H1 (cell line): ENCODE data around the gene NPC1L1. TPM values are rescaled to one million over a fixed set of nuclear protein-coding genes. Genes with fewer than 3 reads are reported as not detected.

Experiments
- BACH1 ChIP-seq: IDR thresholded peaks from 2 replicates; pipeline ENCODE4 v1.6.1; 2012; ENCODE audit warnings: low read length, improper control_type of control experiment
- BRCA1 ChIP-seq: IDR thresholded peaks from 2 replicates; pipeline ENCODE4 v1.6.1; 2012; ENCODE audit warnings: low read depth, low read length, improper control_type of control experiment
- CBX5 ChIP-seq: fragments of 300-800, 300-1000 bp; sonication (generic); IDR thresholded peaks from 2 replicates; pipeline ENCODE4 v1.7.1; 2016; ENCODE audit warnings: antibody characterized with exemption, low read length, low read depth
- CBX8 ChIP-seq: fragments of 300-800, 300-1000 bp; sonication (generic); IDR thresholded peaks from 2 replicates; pipeline ENCODE4 v1.7.1; 2016; ENCODE audit warnings: low read depth, low read length, borderline replicate concordance
- CEBPB ChIP-seq: IDR thresholded peaks from 2 replicates; pipeline ENCODE4 v1.6.1; 2012; ENCODE audit warnings: low read depth, low read length
- CTBP2 ChIP-seq: IDR thresholded peaks from 2 replicates; pipeline ENCODE4 v1.7.0; 2011; ENCODE audit warnings: borderline replicate concordance, mild to moderate bottlenecking, moderate library complexity, mixed read lengths, low read length; ENCODE audit not compliant: insufficient read depth, insufficient read length
- EGR1 ChIP-seq: IDR thresholded peaks from 2 replicates; pipeline ENCODE4 v1.6.1; 2011; ENCODE audit warnings: low read depth, low read length, borderline replicate concordance
- GABPA ChIP-seq: IDR thresholded peaks from 2 replicates; pipeline ENCODE4 v1.6.1; 2011; ENCODE audit warnings: mild to moderate bottlenecking, low read length, moderate library complexity, borderline replicate concordance; ENCODE audit not compliant: insufficient read depth
- HDAC2 ChIP-seq, 2 experiments: fragments of 300-600 bp in 1 of 2; sonication (generic) in 1 of 2; IDR thresholded peaks; 2 replicates each; pipeline ENCODE4 v1.6.1; 2011 to 2012; ENCODE audit warnings: low read depth in 2 of 2, low read length in 2 of 2, mild to moderate bottlenecking in 2 of 2, moderate library complexity in 2 of 2, borderline replicate concordance in 1 of 2, inconsistent platforms in 1 of 2
- HDAC6 ChIP-seq: IDR thresholded peaks from one replicate; pipeline ENCODE4 v1.7.1; 2012; ENCODE audit warnings: low read depth, mild to moderate bottlenecking, inconsistent platforms, low read length, moderate library complexity
- KDM4A ChIP-seq: IDR thresholded peaks from one replicate; pipeline ENCODE4 v1.7.1; 2012; ENCODE audit warnings: low read depth, mild to moderate bottlenecking, moderate library complexity, low read length, inconsistent platforms; ENCODE audit not compliant: severe bottlenecking
- KDM5A ChIP-seq: fragments of 200-600 bp; IDR thresholded peaks from 2 replicates; pipeline ENCODE4 v1.7.1; 2012; ENCODE audit warnings: mild to moderate bottlenecking, low read length, inconsistent platforms, mixed read lengths
- NRF1 ChIP-seq: IDR thresholded peaks from 2 replicates; pipeline ENCODE4 v1.6.1; 2011; ENCODE audit warnings: mild to moderate bottlenecking, low read depth, low read length, improper control_type of control experiment
- POLR2AphosphoS5 ChIP-seq: IDR thresholded peaks from 2 replicates; pipeline ENCODE4 v1.6.1; 2011; ENCODE audit warnings: low read depth, low read length
- RBBP5 ChIP-seq: IDR thresholded peaks from 2 replicates; pipeline ENCODE4 v1.7.1; 2012; ENCODE audit warnings: low read depth, mild to moderate bottlenecking, inconsistent platforms, low read length, moderate library complexity, borderline replicate concordance
- RXRA ChIP-seq: IDR thresholded peaks from 2 replicates; pipeline ENCODE4 v1.6.1; 2011; ENCODE audit warnings: low read depth, mild to moderate bottlenecking, low read length, moderate library complexity; ENCODE audit not compliant: insufficient read depth
- SAP30 ChIP-seq: fragments of 300-600 bp; sonication (generic); IDR thresholded peaks from 2 replicates; pipeline ENCODE4 v1.7.1; 2012; ENCODE audit warnings: low read length, moderate library complexity, mild to moderate bottlenecking, inconsistent platforms; ENCODE audit not compliant: insufficient read depth, insufficient replicate concordance
- SIX5 ChIP-seq: IDR thresholded peaks from 2 replicates; pipeline ENCODE4 v1.6.1; 2011; ENCODE audit warnings: mild to moderate bottlenecking, low read depth, low read length
- SUZ12 ChIP-seq: fragments of 200-600 bp; sonication (generic); IDR thresholded peaks from 2 replicates; pipeline ENCODE4 v1.6.1; 2012; ENCODE audit warnings: mild to moderate bottlenecking, inconsistent platforms, low read length, moderate library complexity, mixed read lengths
- TBP ChIP-seq: IDR thresholded peaks from 2 replicates; pipeline ENCODE4 v1.6.1; 2011; ENCODE audit warnings: low read depth, low read length, improper control_type of control experiment
- TEAD4 ChIP-seq: IDR thresholded peaks from 2 replicates; pipeline ENCODE4 v1.6.1; 2012; ENCODE audit warnings: low read depth, low read length, inconsistent platforms, mixed read lengths
- ZNF274 ChIP-seq: IDR thresholded peaks from 2 replicates; pipeline ENCODE4 v1.7.0; 2012; ENCODE audit warnings: low read length, borderline replicate concordance; ENCODE audit errors: extremely low read depth
- polyA plus RNA-seq, 7 experiments: library from polyadenylated mRNA; depleted of rRNA in 3 of 7; stranded (reverse) in 5 of 7; unstranded in 2 of 7; fragments of >200 nt in 5 of 7; fragments of 200-250 nt in 2 of 7; gene quantifications; 1 replicate in 5 of 7; 2 replicates in 1 of 7; 4 replicates in 1 of 7; pipeline versions ENCODE4 v1.2.1 to v1.2.3, GENCODE V29; 2011 to 2013; ENCODE audit warnings: missing spikeins in 2 of 7, mixed read lengths in 2 of 7
- total RNA-seq: library from RNA; stranded (reverse); fragmentation: NEBNext Ultra II Directional; extraction: Animal tissue kit (Norgen Biotek cat#: 25700); gene quantifications from 2 replicates; pipeline ENCODE4 v1.2.1, GENCODE V29; 2021
- TF ChIP-seq, protein P1 (sequence below): IDR thresholded peaks from 2 replicates; pipeline ENCODE4 v1.6.1; 2012; ENCODE audit warnings: inconsistent platforms

The NPC1L1 gene
- total and polyA plus RNA-seq, 2 of the 8 experiments (the other 6 are each of a cell fraction or from before 2014, with no cell fraction given), result 0.06 to 0.21 TPM

DNA sequence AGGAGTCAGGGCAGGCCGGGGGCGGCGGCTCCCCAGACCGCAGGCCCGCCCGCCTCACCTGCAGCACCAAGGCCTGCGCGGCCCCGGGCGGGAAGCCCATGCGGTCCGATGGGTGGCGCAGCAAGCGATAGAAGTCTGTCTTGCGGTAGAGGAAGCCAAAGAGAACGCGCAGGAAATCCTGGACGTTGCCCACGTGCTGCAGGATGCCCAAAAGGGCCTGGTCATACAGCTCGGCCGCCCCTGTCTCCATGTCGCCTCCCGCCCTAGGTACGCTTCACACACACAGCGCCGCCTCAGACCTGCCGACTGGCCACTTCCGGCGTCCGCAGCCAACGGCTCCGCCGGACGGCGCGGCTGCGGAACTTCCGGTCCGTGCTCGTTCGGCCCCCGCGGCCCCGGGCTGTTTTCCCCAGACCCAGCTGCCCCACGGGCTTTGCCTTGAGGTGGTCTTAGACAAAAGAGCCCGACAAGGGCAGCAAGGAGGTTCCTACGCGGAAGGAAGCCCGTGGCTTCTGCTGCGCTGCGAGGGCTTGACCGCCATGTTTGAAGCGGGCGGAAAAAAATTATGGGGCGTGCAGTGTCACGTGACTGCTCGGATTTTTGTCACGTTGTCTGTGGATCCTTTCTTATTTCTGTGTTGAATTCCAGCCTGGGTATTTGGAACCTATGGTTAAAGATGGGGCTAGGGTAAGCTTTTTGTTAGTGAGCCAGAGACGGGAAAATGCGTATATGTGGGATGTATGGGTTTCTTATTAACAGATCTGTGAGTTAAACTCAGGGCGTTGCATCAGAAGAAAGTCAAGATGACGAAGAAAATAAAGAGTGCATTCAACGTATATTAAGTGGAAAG, 50.6 kb downstream of the NPC1L1 start, which contains the start of gene NUDCD3 (continued):
- no peak for TF ChIP-seq ZNF274
- TF ChIP-seq BACH1, result no peak
- peak; percentile 100 for TF ChIP-seq GABPA
- peak; percentile 65; the same call in 1 of the 2 replicates for TF ChIP-seq EGR1
- TF ChIP-seq BRCA1, result no peak
- TF ChIP-seq SIX5, result 0 out of 2 replicates have a peak, but pooled peaks have one; percentile 24
- TF ChIP-seq RBBP5, result peak; percentile 80; the same call in 1 of the 2 replicates
- no peak for TF ChIP-seq SUZ12
- 0 out of 2 replicates have a peak, but pooled peaks have one; percentile 32 for TF ChIP-seq TEAD4
- TF ChIP-seq SAP30, result no peak
- TF ChIP-seq KDM4A, result peak; percentile 94
- no peak; a peak in 1 of 4 replicates for TF ChIP-seq HDAC2 (IDR thresholded peaks at IDR 0.05; ENCODE audit: borderline replicate concordance in 1 of 2, low read depth in 2 of 2, low read length in 2 of 2)
- no peak for TF ChIP-seq CTBP2
- peak; percentile 66; the same call in 1 of the 2 replicates for TF ChIP-seq KDM5A
- TF ChIP-seq, protein P1, sequence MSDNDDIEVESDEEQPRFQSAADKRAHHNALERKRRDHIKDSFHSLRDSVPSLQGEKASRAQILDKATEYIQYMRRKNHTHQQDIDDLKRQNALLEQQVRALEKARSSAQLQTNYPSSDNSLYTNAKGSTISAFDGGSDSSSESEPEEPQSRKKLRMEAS, result peak; percentile 76; the same call in 1 of the 2 replicates
- TF ChIP-seq TBP, result peak; percentile 78; the same call in 1 of the 2 replicates
- TF ChIP-seq CBX5, result no peak
- no peak for TF ChIP-seq CBX8
- no peak for TF ChIP-seq HDAC6
- TF ChIP-seq RXRA, result no peak
- TF ChIP-seq POLR2AphosphoS5, result peak; percentile 86
- no peak for TF ChIP-seq NRF1
- no peak for TF ChIP-seq CEBPB
